Keratinocyte (primary cell): ENCODE measurements around the gene ACP2. TPM values are rescaled to one million over a fixed set of nuclear protein-coding genes. Genes with fewer than 3 reads are reported as not detected.

Source experiments
- DNase-seq: peaks from one replicate; pipeline ENCODE4 v3.0.0-alpha.2; 2011; ENCODE audit warnings: low read depth, missing footprints, low spot score
- FAIRE-seq: peaks from 2 replicates; lab custom pipeline; 2011; peaks lifted over from hg19 to GRCh38; lab: Jason Lieb, UNC
- H2AFZ ChIP-seq: 2 replicates; pipeline ENCODE4 v1.6.0; 2012; ENCODE audit warnings: low read length, control low read depth, inconsistent platforms; ENCODE audit not compliant: control insufficient read depth
- H3K27ac ChIP-seq: 2 replicates; pipeline ENCODE4 v1.5.1; 2011; ENCODE audit warnings: low read length; ENCODE audit not compliant: control insufficient read depth, insufficient read depth
- H3K27me3 ChIP-seq: 3 replicates; pipeline ENCODE4 v1.6.0; 2011; ENCODE audit warnings: low read length; ENCODE audit not compliant: control insufficient read depth, insufficient read depth; ENCODE audit errors: extremely low read depth
- H3K36me3 ChIP-seq, 2 experiments: 2 replicates in 1 of 2; 3 replicates in 1 of 2; pipeline ENCODE4 v1.5.1; 2011; ENCODE audit warnings: low read length in 2 of 2, mild to moderate bottlenecking in 1 of 2; ENCODE audit not compliant: control insufficient read depth in 2 of 2, insufficient read depth in 2 of 2; ENCODE audit errors: extremely low read depth in 1 of 2
- H3K4me1 ChIP-seq: 3 replicates; pipeline ENCODE4 v1.5.1; 2011; ENCODE audit warnings: low read length; ENCODE audit not compliant: control insufficient read depth, insufficient read depth; ENCODE audit errors: extremely low read depth
- H3K4me2 ChIP-seq: 3 replicates; pipeline ENCODE4 v1.6.0; 2011; ENCODE audit warnings: low read depth, low read length; ENCODE audit not compliant: control insufficient read depth, insufficient read depth; ENCODE audit errors: extremely low read depth
- H3K4me3 ChIP-seq, 3 experiments: fragments of 200-600 bp in 1 of 3; sonication (generic) in 1 of 3; 2 replicates in 2 of 3; 3 replicates in 1 of 3; pipeline ENCODE4 v1.5.1; 2011 to 2016; ENCODE audit warnings: low read length in 3 of 3, mild to moderate bottlenecking in 3 of 3, control low read depth in 2 of 3, inconsistent platforms in 1 of 3, low read depth in 1 of 3, mixed read lengths in 1 of 3, mixed run types in 1 of 3, moderate library complexity in 1 of 3; ENCODE audit not compliant: control insufficient read depth in 2 of 3, insufficient read depth in 2 of 3; ENCODE audit errors: extremely low read depth in 1 of 3
- H3K79me2 ChIP-seq: 2 replicates; pipeline ENCODE4 v1.6.0; 2012; ENCODE audit warnings: low read length; ENCODE audit not compliant: control insufficient read depth, insufficient read depth
- H3K9ac ChIP-seq: 3 replicates; pipeline ENCODE4 v1.6.0; 2011; ENCODE audit warnings: low read length; ENCODE audit not compliant: control insufficient read depth, insufficient read depth; ENCODE audit errors: extremely low read depth
- H3K9me1 ChIP-seq: 3 replicates; pipeline ENCODE4 v1.6.0; 2011; ENCODE audit warnings: low read length; ENCODE audit not compliant: control insufficient read depth, insufficient read depth; ENCODE audit errors: extremely low read depth
- H3K9me3 ChIP-seq: 2 replicates; pipeline ENCODE4 v1.5.1; 2012; ENCODE audit warnings: low read depth, low read length; ENCODE audit not compliant: control insufficient read depth
- H4K20me1 ChIP-seq: 3 replicates; pipeline ENCODE4 v1.6.0; 2011; ENCODE audit warnings: low read length; ENCODE audit not compliant: control insufficient read depth, insufficient read depth; ENCODE audit errors: extremely low read depth
- CTCF ChIP-seq, 3 experiments: IDR thresholded peaks in 1 of 3; conservative IDR thresholded peaks in 1 of 3; optimal IDR thresholded peaks in 1 of 3; 2 replicates in 2 of 3; 3 replicates in 1 of 3; pipeline versions ENCODE3 to v1.5.1; 2011; ENCODE audit warnings: low read length in 3 of 3, mild to moderate bottlenecking in 3 of 3, moderate library complexity in 2 of 3, control low read depth in 1 of 3, inconsistent platforms in 1 of 3; ENCODE audit not compliant: insufficient read depth in 2 of 3; ENCODE audit errors: extremely low read depth in 1 of 3
- EZH2 ChIP-seq: IDR thresholded peaks from one replicate; pipeline ENCODE4 v1.6.1; 2012; ENCODE audit warnings: inconsistent platforms, mild to moderate bottlenecking, low read length, moderate library complexity
- dilution Hi-C: fragments of 300-500 bp; cut with MboI; formaldehyde crosslinking; loops from one replicate; pipeline ENCODE4 v1.7.0; 2020; ENCODE audit warnings: low sequenced_read_pairs; ENCODE audit not compliant: extremely low pct_ligation_motif_present
- polyA plus RNA-seq, 5 experiments: library from polyadenylated mRNA; depleted of rRNA in 3 of 5; stranded (reverse) in 3 of 5; stranded (forward) in 1 of 5; unstranded in 1 of 5; fragments of >200 nt; gene quantifications; 1 replicate in 1 of 5; 2 replicates in 3 of 5; 3 replicates in 1 of 5; pipeline versions ENCODE4 v1.2.1 to v1.2.3, GENCODE V29; 2011 to 2012; ENCODE audit warnings: missing spikeins in 2 of 5, low read depth in 1 of 5, low replicate concordance in 1 of 5

Gene ACP2
- polyA plus RNA-seq, 1 donor (not counting 4 experiments of a cell fraction or from before 2014, with no cell fraction given): 11.5 TPM

- no peak overlapping the region for H3K4me3 ChIP-seq
- no peaks in the 10 kb centered on the region for H3K9me3 ChIP-seq
- H3K79me2 ChIP-seq: no peaks in the 10 kb centered on the region
- H3K27ac ChIP-seq: no peak overlapping the region
- FAIRE-seq (no peak), DNase-seq (no peak)
- no peaks in the 10 kb centered on the region for H4K20me1 ChIP-seq
- H3K9me1 ChIP-seq: no peaks in the 10 kb centered on the region
- dilution Hi-C loops: no loop called here
- no peaks in the 10 kb centered on the region for H3K27me3 ChIP-seq
- no peak for TF ChIP-seq CTCF (optimal IDR thresholded peaks at IDR 0.05 in 1 of 3, IDR thresholded peaks at IDR 0.05 in 1 of 3, conservative IDR thresholded peaks at IDR 0.05 in 1 of 3; ENCODE audit: extremely low read depth in 1 of 3, insufficient read depth in 2 of 3, low read length in 3 of 3)
- no peak for TF ChIP-seq EZH2
- no peak overlapping the region for H3K9ac ChIP-seq
- H2AFZ ChIP-seq: no peak overlapping the region
- no peak overlapping the region for H3K4me2 ChIP-seq
- no peaks in the 10 kb centered on the region for H3K36me3 ChIP-seq
- peaks cover 21% of the 10 kb centered on the region for H3K4me1 ChIP-seq
These were observed 15.9 kb upstream of the ACP2 start for GRCh38 chr11:47264521-47264920.

- Histone ChIP-seq H3K27me3 (no peaks in the 10 kb centered on the region), H3K27ac (no peak overlapping the region), H3K9ac (no peak overlapping the region), H3K36me3 (no peaks in the 10 kb centered on the region), H2AFZ (no peak overlapping the region), H3K9me3 (no peaks in the 10 kb centered on the region), H3K4me1 (peaks cover 22% of the 10 kb centered on the region), H4K20me1 (no peaks in the 10 kb centered on the region), H3K9me1 (no peaks in the 10 kb centered on the region), H3K4me3 (no peak overlapping the region), H3K4me2 (no peak overlapping the region), H3K79me2 (no peaks in the 10 kb centered on the region)
- dilution Hi-C loops: no loop called here
- no peak for TF ChIP-seq CTCF (optimal IDR thresholded peaks at IDR 0.05 in 1 of 3, IDR thresholded peaks at IDR 0.05 in 1 of 3, conservative IDR thresholded peaks at IDR 0.05 in 1 of 3; ENCODE audit: extremely low read depth in 1 of 3, insufficient read depth in 2 of 3, low read length in 3 of 3)
- no peak for TF ChIP-seq EZH2
- no peak for FAIRE-seq
- DNase-seq: no peak
These were observed 15.5 kb upstream of the ACP2 start for GRCh38 chr11:47264119-47264518.
